ENCODE data around the gene ECE2.

DNA sequence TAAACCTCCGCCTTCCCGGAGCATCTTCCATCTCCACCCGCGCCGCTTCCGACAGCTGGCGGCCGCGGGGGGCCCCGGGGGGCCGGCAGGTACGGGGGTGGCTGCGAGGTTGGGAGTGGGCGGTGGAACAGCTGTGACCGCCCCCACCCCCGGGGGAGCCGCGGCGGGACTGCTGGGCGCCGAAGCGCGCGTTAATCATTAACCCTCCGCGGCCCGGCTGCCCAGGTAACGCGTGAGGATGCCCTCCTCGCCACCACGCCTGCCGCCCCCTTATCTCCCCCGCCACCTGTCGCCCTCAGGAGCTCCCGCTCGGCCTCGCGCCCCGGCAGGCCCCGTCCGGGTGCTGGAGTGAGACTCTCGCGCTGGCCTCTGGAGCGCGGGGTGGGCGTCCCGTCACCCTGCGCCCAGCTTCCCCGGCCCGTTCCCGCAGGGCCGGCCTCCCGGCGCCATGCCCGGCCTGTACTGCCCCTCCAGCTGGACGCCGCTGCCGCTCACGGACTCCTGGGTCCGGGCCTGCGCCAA, 45.7 kb upstream of the ECE2 start:
- TF ChIP-seq, protein P1, sequence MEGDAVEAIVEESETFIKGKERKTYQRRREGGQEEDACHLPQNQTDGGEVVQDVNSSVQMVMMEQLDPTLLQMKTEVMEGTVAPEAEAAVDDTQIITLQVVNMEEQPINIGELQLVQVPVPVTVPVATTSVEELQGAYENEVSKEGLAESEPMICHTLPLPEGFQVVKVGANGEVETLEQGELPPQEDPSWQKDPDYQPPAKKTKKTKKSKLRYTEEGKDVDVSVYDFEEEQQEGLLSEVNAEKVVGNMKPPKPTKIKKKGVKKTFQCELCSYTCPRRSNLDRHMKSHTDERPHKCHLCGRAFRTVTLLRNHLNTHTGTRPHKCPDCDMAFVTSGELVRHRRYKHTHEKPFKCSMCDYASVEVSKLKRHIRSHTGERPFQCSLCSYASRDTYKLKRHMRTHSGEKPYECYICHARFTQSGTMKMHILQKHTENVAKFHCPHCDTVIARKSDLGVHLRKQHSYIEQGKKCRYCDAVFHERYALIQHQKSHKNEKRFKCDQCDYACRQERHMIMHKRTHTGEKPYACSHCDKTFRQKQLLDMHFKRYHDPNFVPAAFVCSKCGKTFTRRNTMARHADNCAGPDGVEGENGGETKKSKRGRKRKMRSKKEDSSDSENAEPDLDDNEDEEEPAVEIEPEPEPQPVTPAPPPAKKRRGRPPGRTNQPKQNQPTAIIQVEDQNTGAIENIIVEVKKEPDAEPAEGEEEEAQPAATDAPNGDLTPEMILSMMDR (IDR thresholded peaks at IDR 0.05): no peak
- TF ChIP-seq POLR2AphosphoS5 (IDR thresholded peaks at IDR 0.05) (no peak), EP300 (IDR thresholded peaks at IDR 0.05) (no peak)

All from upper lobe of left lung (tissue), 4 donors.